ENCODE results near the gene FXYD7. TPM values are rescaled to one million over a fixed set of nuclear protein-coding genes. Genes with fewer than 3 reads are reported as not detected.
A peak's percentile ranks its signal among the peaks of the same experiment; 100 is the strongest.

Gene FXYD7
- polyA plus RNA-seq, 3 donors = 0.16 TPM; not detected in 2

GRCh38 chr19:35179830-35180229 lies 36.8 kb downstream of the FXYD7 start:
- H4K20me1 ChIP-seq (ENCODE audit: insufficient read depth, low read length) = no peaks in the 10 kb centered on the region
- Mint-ChIP-seq H3K36me3 (no peaks in the 10 kb centered on the region), H3K27ac (peak overlapping the region in 1 of 7 donors; percentile 43), H3K27me3 (ENCODE audit: low read depth in 3 of 3) (peaks cover 0 to 3% (median 2%) of the 10 kb centered on the region in 3 donors), H3K9me3 (peaks cover 0 to 13% (median 6%) of the 10 kb centered on the region in 7 donors), H3K4me1 (peaks cover 36% of the 10 kb centered on the region), H3K4me3 (no peak overlapping the region)
- no peak overlapping the region for H3K9ac ChIP-seq (ENCODE audit: insufficient read depth, low read length, poor library complexity, severe bottlenecking)
- TF ChIP-seq CTCF (IDR thresholded peaks at IDR 0.05) = no peak
- no peak overlapping the region for H3K4me2 ChIP-seq (replicated peaks; ENCODE audit: extremely low read depth, low read length, poor library complexity, severe bottlenecking)
- WGBS (ENCODE audit: insufficient coverage) = 17% methylated on average over 1 of the region's 3 CpGs
- H3K4me1 ChIP-seq (ENCODE audit: control insufficient read depth in 1 of 2, insufficient read depth in 2 of 2, low read length in 2 of 2) = peaks cover 16 to 17% of the 10 kb centered on the region in 2 donors
- no peak overlapping the region for H3K27ac ChIP-seq (ENCODE audit: low read depth in 1 of 2, low read length in 2 of 2)
- H3K79me2 ChIP-seq (ENCODE audit: insufficient read depth, low read length) = no peaks in the 10 kb centered on the region
- DNase-seq = no peak
- no peak overlapping the region for H3K4me3 ChIP-seq (replicated peaks in 1 of 3; ENCODE audit: low read depth in 2 of 3, low read length in 3 of 3)
- H3K36me3 ChIP-seq (replicated peaks in 1 of 2; ENCODE audit: control insufficient read depth in 1 of 2, insufficient read depth in 2 of 2, low read length in 2 of 2) = no peaks in the 10 kb centered on the region
- no peak overlapping the region for H2AFZ ChIP-seq (ENCODE audit: insufficient read depth, low read depth, low read length, poor library complexity, severe bottlenecking)
- H3K27me3 ChIP-seq (ENCODE audit: control insufficient read depth in 2 of 2, insufficient read depth in 2 of 2, low read length in 2 of 2) = no peaks in the 10 kb centered on the region
- no peaks in the 10 kb centered on the region for H3K9me3 ChIP-seq (replicated peaks in 1 of 2; ENCODE audit: control insufficient read depth in 1 of 2, insufficient read depth in 1 of 2, low read length in 2 of 2)
- intact Hi-C loops (cut with micrococcal nuclease) = loop anchor here in 1 of 2 donors (5.0 kb wide), 1 partner anchor 32 kb away; no protein-coding TSS in a partner anchor

GRCh38 chr19:35181387-35181786 lies 38.3 kb downstream of the FXYD7 start:
- Histone ChIP-seq H4K20me1 (ENCODE audit: insufficient read depth, low read length) (no peaks in the 10 kb centered on the region), H2AFZ (ENCODE audit: insufficient read depth, low read depth, low read length, poor library complexity, severe bottlenecking) (no peak overlapping the region), H3K4me2 (replicated peaks; ENCODE audit: extremely low read depth, low read length, poor library complexity, severe bottlenecking) (no peak overlapping the region), H3K27me3 (ENCODE audit: control insufficient read depth in 2 of 2, insufficient read depth in 2 of 2, low read length in 2 of 2) (no peaks in the 10 kb centered on the region), H3K36me3 (replicated peaks in 1 of 2; ENCODE audit: control insufficient read depth in 1 of 2, insufficient read depth in 2 of 2, low read length in 2 of 2) (no peaks in the 10 kb centered on the region), H3K4me1 (ENCODE audit: control insufficient read depth in 1 of 2, insufficient read depth in 2 of 2, low read length in 2 of 2) (peaks cover under 1 to 2% of the 10 kb centered on the region in 2 donors), H3K79me2 (ENCODE audit: insufficient read depth, low read length) (no peaks in the 10 kb centered on the region), H3K27ac (ENCODE audit: low read depth in 1 of 2, low read length in 2 of 2) (no peak overlapping the region), H3K9me3 (replicated peaks in 1 of 2; ENCODE audit: control insufficient read depth in 1 of 2, insufficient read depth in 1 of 2, low read length in 2 of 2) (no peaks in the 10 kb centered on the region), H3K4me3 (replicated peaks in 1 of 3; ENCODE audit: low read depth in 2 of 3, low read length in 3 of 3) (no peak overlapping the region), H3K9ac (ENCODE audit: insufficient read depth, low read length, poor library complexity, severe bottlenecking) (no peak overlapping the region)
- Mint-ChIP-seq H3K27ac (no peak overlapping the region), H3K4me1 (peaks cover 20% of the 10 kb centered on the region), H3K9me3 (peaks cover 0 to 13% (median 7%) of the 10 kb centered on the region in 7 donors), H3K36me3 (no peaks in the 10 kb centered on the region), H3K27me3 (ENCODE audit: low read depth in 3 of 3) (peaks cover 0 to 5% (median 2%) of the 10 kb centered on the region in 3 donors), H3K4me3 (no peak overlapping the region)
- WGBS (ENCODE audit: insufficient coverage) = no CpG with 5 or more reads among the region's 1 CpG
- DNase-seq = no peak
- no peak for TF ChIP-seq CTCF (IDR thresholded peaks at IDR 0.05)
- intact Hi-C loops (cut with micrococcal nuclease) = no loop called here

All from CD14-positive monocyte (primary cell).